ENCODE data around the gene SYCP1.
"Not testable (repeated sequence)": the region's sequence is repeated elsewhere in the genome, so short reads cannot be mapped to it uniquely, and the experiment has no call there.

Gene SYCP1

GRCh38 chr1:115006191-115006590 lies 151.5 kb downstream of the SYCP1 start:
- TF ChIP-seq POLR2A (IDR thresholded peaks at IDR 0.05; ENCODE audit: low read depth, low read length) = no peak
- DNase-seq (ENCODE audit: insufficient read length, low spot score) (no peak), FAIRE-seq (no peak)

- TF ChIP-seq POLR2A (IDR thresholded peaks at IDR 0.05; ENCODE audit: low read depth, low read length) = no peak
- DNase-seq (ENCODE audit: insufficient read length, low spot score) = no peak
- no peak for FAIRE-seq
Measured at GRCh38 chr1:115012006-115012405, 157.3 kb downstream of the SYCP1 start.

GRCh38 chr1:115012434-115012833 lies 157.8 kb downstream of the SYCP1 start:
- no peak for DNase-seq (ENCODE audit: insufficient read length, low spot score)
- no peak for FAIRE-seq
- no peak for TF ChIP-seq POLR2A (IDR thresholded peaks at IDR 0.05; ENCODE audit: low read depth, low read length)

- no peak for FAIRE-seq
- no peak for TF ChIP-seq POLR2A (IDR thresholded peaks at IDR 0.05; ENCODE audit: low read depth, low read length)
Measured at GRCh38 chr1:115013792-115014191, 159.1 kb downstream of the SYCP1 start.

DNA sequence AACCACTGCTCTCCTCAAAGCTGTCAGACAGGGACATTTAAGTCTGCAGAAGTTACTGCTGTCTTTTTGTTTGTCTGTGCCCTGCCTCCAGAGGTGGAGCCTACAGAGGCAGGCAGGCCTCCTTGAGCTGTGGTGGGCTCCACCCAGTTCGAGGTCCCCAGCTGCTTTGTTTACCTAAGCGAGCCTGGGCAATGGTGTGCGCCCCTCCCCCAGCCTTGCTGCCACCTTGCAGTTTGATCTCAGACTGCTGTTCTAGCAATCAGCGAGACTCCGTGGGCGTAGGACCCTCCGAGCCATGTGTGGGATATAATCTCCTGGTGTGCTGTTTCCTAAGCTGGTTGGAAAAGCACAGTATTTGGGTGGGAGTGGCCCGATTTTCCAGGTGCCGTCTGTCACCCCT lies 164.9 kb downstream of the SYCP1 start:
- not testable (repeated sequence) for DNase-seq (ENCODE audit: insufficient read length, low spot score); FAIRE-seq

More at GRCh38 chr1:115013792-115014191, 159.1 kb downstream of the SYCP1 start:
- no peak for DNase-seq (ENCODE audit: insufficient read length, low spot score)

- DNase-seq (ENCODE audit: insufficient read length, low spot score) (no peak), FAIRE-seq (no peak)
- no peak for TF ChIP-seq POLR2A (IDR thresholded peaks at IDR 0.05; ENCODE audit: low read depth, low read length)
Measured at GRCh38 chr1:115021145-115021544, 166.5 kb downstream of the SYCP1 start.

DNA sequence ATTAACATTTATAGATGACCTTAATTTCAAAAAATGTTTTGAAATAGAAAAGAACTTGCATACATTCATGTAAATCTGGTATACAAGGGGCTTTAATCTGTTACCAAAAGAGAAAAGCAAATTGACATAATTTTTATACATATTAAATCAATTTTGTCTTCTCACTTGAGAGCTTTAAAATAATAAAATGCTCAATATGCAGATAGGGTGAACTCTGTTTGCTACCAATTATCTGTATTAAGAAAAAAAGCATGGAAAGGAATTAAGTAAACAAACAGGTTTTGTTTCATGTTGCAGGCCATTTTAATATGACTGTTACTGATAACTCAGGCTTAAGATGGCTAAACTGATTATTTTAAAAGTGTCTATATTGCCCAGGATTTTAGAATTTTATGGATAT lies 168.9 kb downstream of the SYCP1 start:
- no peak for DNase-seq (ENCODE audit: insufficient read length, low spot score)
- FAIRE-seq = no peak
- no peak for TF ChIP-seq POLR2A (IDR thresholded peaks at IDR 0.05; ENCODE audit: low read depth, low read length)

DNA sequence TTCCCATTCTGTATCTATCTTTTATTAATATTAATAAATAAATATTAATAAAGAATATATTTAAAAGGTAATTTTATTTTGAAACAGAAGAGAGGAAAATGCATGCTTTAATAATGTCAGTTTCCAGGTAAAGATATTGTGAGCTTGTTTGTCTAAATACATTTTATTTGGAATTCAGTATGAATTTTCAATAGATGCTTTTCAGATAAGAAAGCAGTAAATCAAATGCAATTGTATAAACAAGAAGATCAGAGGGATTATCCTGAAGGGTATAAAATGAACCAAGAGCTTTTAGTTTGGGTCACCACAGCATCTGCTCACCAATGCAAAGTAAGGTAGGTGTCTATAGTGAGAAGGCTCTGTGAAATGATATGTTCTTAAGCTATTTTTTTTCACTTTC lies 174.9 kb downstream of the SYCP1 start, which contains the start of gene TSHB:
Gene TSHB, plus strand, starts transcription at position 301 of the 400 bp plus-strand sequence. CDS start 3,537 bp downstream, outside the sequence.
- FAIRE-seq (no peak), DNase-seq (ENCODE audit: insufficient read length, low spot score) (no peak)
- TF ChIP-seq POLR2A (IDR thresholded peaks at IDR 0.05; ENCODE audit: low read depth, low read length) = no peak

GRCh38 chr1:115031595-115031994 lies 176.9 kb downstream of the SYCP1 start:
- no peak for FAIRE-seq
- TF ChIP-seq POLR2A (IDR thresholded peaks at IDR 0.05; ENCODE audit: low read depth, low read length) = no peak
- DNase-seq (ENCODE audit: insufficient read length, low spot score) = no peak

DNA sequence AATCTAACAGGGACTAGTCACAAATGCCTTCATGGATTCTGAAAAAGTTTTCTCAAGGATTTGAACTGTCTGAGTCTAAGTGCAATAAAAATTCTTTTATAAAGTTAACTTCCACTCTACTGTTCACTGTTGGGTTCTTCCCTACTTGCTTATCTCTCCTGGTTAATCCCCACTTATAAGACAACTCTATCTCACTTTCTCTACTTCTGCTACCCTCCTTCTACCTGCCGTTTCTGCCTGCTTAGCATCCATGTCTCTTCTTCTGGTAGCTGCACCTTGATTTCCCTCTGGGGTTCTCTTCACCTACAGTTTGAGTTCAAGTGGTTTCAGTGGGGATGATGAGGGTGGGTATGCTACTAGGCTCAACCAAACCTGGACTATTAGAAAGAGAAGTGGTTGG lies 181.0 kb downstream of the SYCP1 start:
- DNase-seq (ENCODE audit: insufficient read length, low spot score) (no peak), FAIRE-seq (no peak)
- TF ChIP-seq POLR2A (IDR thresholded peaks at IDR 0.05; ENCODE audit: low read depth, low read length) = no peak

GRCh38 chr1:115036814-115037507 lies 182.3 kb downstream of the SYCP1 start:
- DNase-seq (ENCODE audit: insufficient read length, low spot score) (no peak), FAIRE-seq (no peak)
- no peak for TF ChIP-seq POLR2A (IDR thresholded peaks at IDR 0.05; ENCODE audit: low read depth, low read length)

- no peak for DNase-seq (ENCODE audit: insufficient read length, low spot score)
- FAIRE-seq = no peak
- no peak for TF ChIP-seq POLR2A (IDR thresholded peaks at IDR 0.05; ENCODE audit: low read depth, low read length)
Measured at GRCh38 chr1:115040501-115040900, 185.8 kb downstream of the SYCP1 start.

GRCh38 chr1:115041654-115042053 lies 187.0 kb downstream of the SYCP1 start:
- FAIRE-seq (no peak), DNase-seq (ENCODE audit: insufficient read length, low spot score) (no peak)
- no peak for TF ChIP-seq POLR2A (IDR thresholded peaks at IDR 0.05; ENCODE audit: low read depth, low read length)

Measured in H54 (cell line).